ENCODE results near the gene ACSM2A.
"Not testable (repeated sequence)": the region's sequence is repeated elsewhere in the genome, so short reads cannot be mapped to it uniquely, and the experiment has no call there.

ACSM2A gene

DNA sequence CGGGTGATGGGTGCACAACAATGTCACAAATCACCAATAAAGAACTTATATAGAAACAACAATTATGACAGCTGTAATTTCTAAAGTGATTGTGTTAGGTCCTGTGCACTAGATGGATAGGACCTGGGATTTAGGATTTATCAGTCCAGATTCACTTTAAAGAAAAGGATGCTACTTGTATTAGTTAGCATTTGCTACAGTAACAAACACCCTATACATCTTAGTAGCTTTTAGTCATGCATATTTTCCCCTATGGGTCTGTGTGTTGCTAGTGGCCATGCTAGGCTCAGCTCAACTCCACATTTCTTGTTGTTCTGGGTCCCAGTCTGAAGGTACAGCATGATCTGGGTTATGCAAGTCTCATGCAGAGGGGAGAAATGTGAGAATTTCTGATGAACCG lies 7.9 kb downstream of the ACSM2A start:
- DNase-seq = not testable (repeated sequence)

DNA sequence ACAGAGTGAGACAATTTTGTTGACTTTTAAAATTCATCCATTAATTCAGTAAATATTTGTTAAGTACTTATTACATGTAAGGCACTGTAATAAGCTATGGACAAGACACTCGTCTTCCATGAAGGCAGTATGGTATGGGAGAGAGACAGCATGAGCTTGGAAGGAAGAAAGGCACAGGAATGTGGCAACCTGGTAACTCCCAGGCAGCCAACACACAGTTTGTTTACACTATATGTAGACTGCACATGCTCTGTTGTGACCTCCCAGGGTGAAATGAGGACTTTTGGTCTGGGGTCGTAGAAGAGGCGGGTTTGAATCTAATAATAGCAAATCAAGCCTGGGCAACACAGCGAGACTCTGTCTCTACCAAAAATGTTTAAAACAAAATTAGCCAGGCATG lies 9.0 kb downstream of the ACSM2A start:
- DNase-seq = not testable (repeated sequence)

- not testable (repeated sequence) for DNase-seq
Observed at GRCh38 chr16:20468954-20469353, 17.6 kb downstream of the ACSM2A start.

- not testable (repeated sequence) for DNase-seq
Observed at GRCh38 chr16:20469930-20470329, 18.6 kb downstream of the ACSM2A start.

DNA sequence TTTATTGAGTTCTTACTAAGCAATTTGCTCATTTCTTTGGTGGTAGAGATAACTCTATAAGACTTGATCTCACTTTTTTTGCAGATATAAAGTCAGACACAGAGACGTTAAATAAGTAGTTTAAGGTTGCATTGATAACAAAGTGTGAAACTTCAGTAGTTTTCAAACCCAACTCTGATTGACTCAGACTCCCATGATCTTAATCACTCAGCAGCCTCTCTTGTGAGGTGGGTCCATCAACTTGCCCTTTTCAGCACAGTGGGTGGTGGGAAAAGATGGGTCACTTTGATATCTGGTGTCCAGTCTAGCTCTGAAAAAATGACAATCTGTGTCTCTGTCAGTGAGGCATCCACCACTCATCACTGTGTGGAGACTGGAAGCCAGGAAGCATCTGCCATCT lies 19.4 kb downstream of the ACSM2A start:
- DNase-seq = not testable (repeated sequence)

DNA sequence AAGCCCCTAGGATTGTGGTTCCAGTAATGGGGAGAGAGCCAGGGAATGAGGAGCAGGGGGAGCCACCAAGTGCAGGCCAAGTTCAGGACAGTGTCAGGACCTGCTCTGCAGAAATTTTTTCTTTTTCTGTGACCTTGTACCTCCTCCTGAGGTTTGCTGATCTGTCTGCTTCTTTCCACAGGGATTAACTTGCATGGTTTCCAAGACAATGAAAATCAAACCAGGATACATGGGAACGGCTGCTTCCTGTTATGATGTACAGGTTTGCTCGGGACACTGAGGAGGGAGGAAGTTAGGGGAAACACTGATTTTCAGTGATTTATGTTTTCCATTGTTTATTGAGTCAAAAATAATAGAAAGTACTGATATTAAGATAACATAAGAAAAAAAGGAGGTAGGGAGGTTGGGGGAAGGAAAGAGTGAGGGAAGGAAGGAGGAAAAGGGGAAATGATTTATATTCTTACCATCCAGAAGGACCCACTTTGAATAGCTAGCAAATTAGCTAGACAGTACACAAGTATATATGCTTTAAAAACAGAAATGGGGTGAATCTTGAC lies 25.9 kb downstream of the ACSM2A start:
- DNase-seq = not testable (repeated sequence)

- DNase-seq = not testable (repeated sequence)
Observed at GRCh38 chr16:20483989-20484388, 32.7 kb downstream of the ACSM2A start.

DNA sequence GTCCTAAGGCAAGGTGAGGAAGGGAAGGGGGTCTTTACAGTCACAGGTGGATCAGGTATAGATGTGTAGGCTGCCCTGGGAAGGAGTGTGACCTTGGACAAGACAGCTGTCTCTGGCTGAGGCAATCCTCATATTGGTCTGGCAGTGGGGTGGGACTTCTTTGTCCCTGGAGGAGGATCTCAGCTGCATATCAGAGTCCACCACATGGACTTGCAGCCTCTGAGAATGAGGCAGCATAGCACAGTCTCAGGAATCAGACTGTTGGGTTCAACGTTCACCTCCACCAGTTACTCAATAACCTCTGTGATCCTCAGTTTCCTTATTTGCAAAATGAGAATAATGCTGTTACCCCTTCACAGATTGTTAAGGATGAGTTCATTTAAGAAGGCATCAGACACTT lies 33.4 kb downstream of the ACSM2A start:
- DNase-seq = no peak

DNA sequence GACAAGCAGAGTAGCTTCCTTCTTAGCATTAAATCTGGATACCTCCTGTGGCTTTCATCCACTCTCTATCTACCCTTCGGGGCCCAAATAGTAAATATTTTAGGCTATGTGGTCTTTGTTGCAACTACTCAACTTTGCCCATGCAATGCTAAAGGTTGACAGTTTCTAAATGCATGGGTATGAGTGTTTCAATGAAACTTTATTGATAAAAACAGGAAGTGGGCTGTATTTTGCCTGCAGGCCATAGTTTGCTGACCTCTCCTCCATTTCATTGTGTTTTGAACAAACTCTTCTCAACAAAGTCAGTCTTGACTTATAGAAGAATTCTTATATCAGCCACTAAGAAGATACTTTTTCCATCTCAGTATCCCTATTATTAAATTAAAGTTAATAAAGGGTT lies 34.1 kb downstream of the ACSM2A start:
- DNase-seq = no peak

GRCh38 chr16:20490994-20491393 lies 39.7 kb downstream of the ACSM2A start:
- DNase-seq = not testable (repeated sequence)

DNA sequence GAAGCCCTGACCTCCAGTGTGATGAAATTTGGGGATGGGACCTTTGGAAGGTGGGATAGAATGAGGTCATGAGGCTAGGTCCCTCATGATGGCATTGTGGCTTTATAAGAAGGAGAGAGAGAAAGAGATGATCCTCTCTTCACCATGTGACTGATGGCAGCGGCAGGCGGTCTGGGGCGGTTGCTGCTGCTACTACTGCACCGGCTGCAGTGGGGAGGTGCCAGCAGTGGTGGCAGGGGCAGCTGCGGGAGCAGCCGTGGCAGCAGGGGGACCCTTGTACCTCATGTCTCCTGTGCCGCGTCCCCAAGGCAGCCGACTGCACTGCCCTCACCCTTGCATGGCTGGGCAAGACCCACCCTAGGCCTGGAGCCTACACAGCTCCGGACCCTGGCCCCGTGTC lies 40.1 kb downstream of the ACSM2A start:
- not testable (repeated sequence) for DNase-seq

- no peak for DNase-seq
Observed at GRCh38 chr16:20504418-20504817, 53.1 kb downstream of the ACSM2A start.

DNA sequence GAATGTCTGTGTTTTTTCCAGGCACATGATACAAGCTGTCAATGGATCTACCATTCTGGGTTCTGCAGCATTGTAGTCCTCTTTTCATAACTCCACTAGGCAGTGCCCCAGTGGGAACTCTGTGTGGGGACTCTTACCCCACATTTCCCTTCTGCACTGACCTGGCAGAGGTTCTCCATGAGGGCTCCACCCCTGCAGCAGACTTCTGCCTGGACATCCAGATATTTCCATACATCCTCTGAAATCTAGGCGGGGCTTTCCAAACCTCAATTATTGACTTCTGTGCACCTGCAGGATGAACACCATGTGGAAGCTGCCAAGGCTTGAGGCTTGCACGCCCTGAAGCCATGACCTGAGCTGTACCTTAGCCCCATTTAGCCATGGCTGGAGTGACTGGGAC lies 56.0 kb downstream of the ACSM2A start:
- DNase-seq = no peak

DNA sequence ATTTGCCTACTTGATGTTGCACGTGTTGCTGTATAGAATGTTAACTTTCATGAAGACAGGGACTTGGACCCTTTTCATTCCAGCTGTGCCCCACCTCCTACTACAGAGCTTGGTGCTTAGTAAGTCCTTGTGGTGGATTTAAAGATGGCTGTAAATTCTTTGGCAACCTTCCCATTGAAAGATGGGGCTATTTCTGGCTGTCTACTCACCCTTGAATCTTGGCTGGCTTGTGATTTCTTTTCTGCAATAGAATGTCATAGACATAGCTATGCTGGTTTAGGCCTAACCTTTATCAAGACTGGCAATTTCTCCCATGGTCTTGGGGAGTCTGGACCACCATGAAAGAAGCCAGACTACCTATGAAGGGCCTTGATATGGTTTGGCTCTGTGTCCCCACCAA lies 59.0 kb downstream of the ACSM2A start:
- DNase-seq = no peak

GRCh38 chr16:20515688-20516090 lies 64.4 kb downstream of the ACSM2A start:
- DNase-seq = no peak

DNA sequence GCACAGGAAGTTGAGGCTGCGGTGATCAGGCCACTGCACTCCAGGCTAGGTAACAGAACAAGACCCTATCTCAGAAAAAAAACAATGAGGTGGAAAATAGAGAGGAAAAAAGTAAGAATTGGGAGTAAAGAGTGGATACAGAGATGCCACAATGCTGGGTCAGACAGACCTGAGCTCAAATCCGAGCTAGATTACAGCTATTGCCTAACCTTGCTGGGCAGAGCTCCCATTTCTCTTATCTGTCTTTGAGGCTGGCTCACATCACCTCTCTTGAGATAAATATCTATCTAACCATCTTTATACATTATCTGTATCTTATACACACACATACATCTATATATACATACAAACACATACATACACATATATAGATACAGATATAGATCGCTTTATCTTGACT lies 65.8 kb downstream of the ACSM2A start:
- no peak for DNase-seq

DNA sequence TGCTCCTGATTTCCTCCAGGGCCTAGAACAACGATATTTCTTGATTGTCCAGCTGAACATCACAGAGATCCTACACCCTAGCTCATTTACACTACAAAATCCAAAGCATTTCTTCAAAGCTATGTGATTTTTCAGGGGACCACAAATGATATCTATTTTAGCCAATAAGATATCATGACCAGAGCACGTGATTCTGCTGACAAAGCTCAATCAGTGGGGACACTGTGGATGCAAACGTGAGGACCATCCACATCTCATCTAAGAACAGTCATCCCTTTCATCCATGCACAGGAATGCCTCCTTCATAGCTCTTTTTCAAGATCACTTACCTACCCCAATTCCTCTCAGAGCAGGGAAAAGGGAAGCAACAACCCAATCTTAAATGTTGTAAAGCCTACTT lies 67.9 kb downstream of the ACSM2A start:
- no peak for DNase-seq

- DNase-seq = no peak
Observed at GRCh38 chr16:20520103-20520502, 68.8 kb downstream of the ACSM2A start.

- DNase-seq = not testable (repeated sequence)
Observed at GRCh38 chr16:20531795-20532194, 80.5 kb downstream of the ACSM2A start.

- not testable (repeated sequence) for DNase-seq
Observed at GRCh38 chr16:20532284-20532792, 81.0 kb downstream of the ACSM2A start.

DNA sequence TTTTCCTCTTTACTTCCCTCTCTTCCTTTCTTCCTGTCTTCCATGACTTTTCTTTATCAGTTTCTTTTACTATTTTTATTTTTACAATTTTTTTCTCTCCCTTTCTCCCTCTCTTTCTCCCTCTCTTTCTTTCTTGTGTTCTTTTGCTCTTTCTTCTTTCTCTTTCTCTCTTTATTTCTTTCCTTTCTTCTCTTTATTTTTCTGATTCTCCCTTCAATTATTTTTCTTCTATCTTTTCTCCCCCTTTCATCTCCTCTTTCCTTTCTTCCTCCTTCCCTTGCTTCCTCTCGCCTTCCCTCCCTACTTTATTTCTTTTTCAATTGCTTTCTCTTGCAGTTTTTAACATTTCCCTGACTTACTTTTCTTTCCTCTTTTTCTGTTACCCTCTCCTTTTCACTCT lies 85.3 kb downstream of the ACSM2A start:
- not testable (repeated sequence) for DNase-seq
